Testis (tissue), 3 donors: Measurements from ENCODE around the gene VAV1. TPM values are rescaled to one million over a fixed set of nuclear protein-coding genes. Genes with fewer than 3 reads are reported as not detected.

ENCODE experiments used
- DNase-seq: peaks from one replicate; pipeline ENCODE4 v3.0.0-alpha.2; 2019
- H3K27ac ChIP-seq, 2 donors: fragments of 200-600 bp; sonication (generic); one replicate each; pipeline ENCODE4 v1.5.1; 2019
- H3K27me3 ChIP-seq: fragments of 200-600 bp; sonication (generic); one replicate; pipeline ENCODE4 v1.5.1; 2019
- H3K36me3 ChIP-seq: fragments of 200-600 bp; sonication (generic); one replicate; pipeline ENCODE4 v1.5.1; 2017; ENCODE audit warnings: low read depth; ENCODE audit errors: missing control alignments
- H3K4me1 ChIP-seq: fragments of 200-600 bp; sonication (generic); one replicate; pipeline ENCODE4 v1.5.1; 2019
- H3K4me3 ChIP-seq, 2 donors: fragments of 200-600 bp; sonication (generic); one replicate each; pipeline ENCODE4 v1.5.1; 2017 to 2019
- H3K9me3 ChIP-seq: fragments of 200-600 bp; sonication (generic); one replicate; pipeline ENCODE4 v1.5.1; 2017
- POLR2A ChIP-seq: fragments of 450-650 bp; IDR thresholded peaks from one replicate; pipeline ENCODE4 v1.6.1; 2017; ENCODE audit warnings: antibody characterized with exemption, mild to moderate bottlenecking, moderate library complexity
- WGBS, 2 donors: methylation state at CpG; one replicate each; pipeline ENCODE4 v1.1.5; 2018; 5-methylcytosine and 5-hydroxymethylcytosine counted together
- intact Hi-C: fragments of 100-400 bp; cut with DNase I; formaldehyde crosslinking; loops from one replicate; pipeline ENCODE4 v1.15.1; 2023; ENCODE audit warnings: low total_unique reads
- polyA plus RNA-seq: library from polyadenylated mRNA; stranded (reverse); fragments of 350-450 nt; fragmentation: Illumina TruSeq; extraction: RNeasy Lipid Tissue Mini Kit (QIAGEN cat#74804); gene quantifications from one replicate; pipeline ENCODE4 v1.2.3, GENCODE V29; 2014; ENCODE audit warnings: low read depth, low replicate concordance; ENCODE audit not compliant: insufficient read depth
- total RNA-seq, 2 donors: library from RNA; depleted of rRNA; stranded (reverse); fragments of >200 nt; gene quantifications; one replicate each; pipeline ENCODE4 v1.2.3, GENCODE V29; 2016
- TF ChIP-seq, protein P1 (sequence below), 3 experiments: fragments of 450-650 bp in 2 of 3; fragments of 200-600 bp in 1 of 3; sonication (generic) in 1 of 3; IDR thresholded peaks; one replicate each; pipeline ENCODE4 v1.5.1; 2016 to 2019; ENCODE audit warnings: antibody characterized with exemption in 3 of 3, mild to moderate bottlenecking in 2 of 3, moderate library complexity in 1 of 3

VAV1 gene
- total and polyA plus RNA-seq, 3 donors from 2014 or later: 1.1 to 8.9 (median 4.5) TPM

- TF ChIP-seq POLR2A: no peak
- TF ChIP-seq, protein P1, sequence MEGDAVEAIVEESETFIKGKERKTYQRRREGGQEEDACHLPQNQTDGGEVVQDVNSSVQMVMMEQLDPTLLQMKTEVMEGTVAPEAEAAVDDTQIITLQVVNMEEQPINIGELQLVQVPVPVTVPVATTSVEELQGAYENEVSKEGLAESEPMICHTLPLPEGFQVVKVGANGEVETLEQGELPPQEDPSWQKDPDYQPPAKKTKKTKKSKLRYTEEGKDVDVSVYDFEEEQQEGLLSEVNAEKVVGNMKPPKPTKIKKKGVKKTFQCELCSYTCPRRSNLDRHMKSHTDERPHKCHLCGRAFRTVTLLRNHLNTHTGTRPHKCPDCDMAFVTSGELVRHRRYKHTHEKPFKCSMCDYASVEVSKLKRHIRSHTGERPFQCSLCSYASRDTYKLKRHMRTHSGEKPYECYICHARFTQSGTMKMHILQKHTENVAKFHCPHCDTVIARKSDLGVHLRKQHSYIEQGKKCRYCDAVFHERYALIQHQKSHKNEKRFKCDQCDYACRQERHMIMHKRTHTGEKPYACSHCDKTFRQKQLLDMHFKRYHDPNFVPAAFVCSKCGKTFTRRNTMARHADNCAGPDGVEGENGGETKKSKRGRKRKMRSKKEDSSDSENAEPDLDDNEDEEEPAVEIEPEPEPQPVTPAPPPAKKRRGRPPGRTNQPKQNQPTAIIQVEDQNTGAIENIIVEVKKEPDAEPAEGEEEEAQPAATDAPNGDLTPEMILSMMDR (IDR thresholded peaks at IDR 0.05): no peak
- Histone ChIP-seq H3K36me3 (no peaks in the 10 kb centered on the region), H3K27me3 (no peaks in the 10 kb centered on the region), H3K4me3 (no peak overlapping the region), H3K27ac (no peak overlapping the region), H3K9me3 (no peaks in the 10 kb centered on the region), H3K4me1 (no peaks in the 10 kb centered on the region)
- intact Hi-C loops: no loop called here
- DNase-seq: no peak
- WGBS, 2 donors: 75 to 76% methylated on average over 4 of the region's 4 CpGs
Measured at GRCh38 chr19:6818246-6818645, 45.7 kb downstream of the VAV1 start.

DNA sequence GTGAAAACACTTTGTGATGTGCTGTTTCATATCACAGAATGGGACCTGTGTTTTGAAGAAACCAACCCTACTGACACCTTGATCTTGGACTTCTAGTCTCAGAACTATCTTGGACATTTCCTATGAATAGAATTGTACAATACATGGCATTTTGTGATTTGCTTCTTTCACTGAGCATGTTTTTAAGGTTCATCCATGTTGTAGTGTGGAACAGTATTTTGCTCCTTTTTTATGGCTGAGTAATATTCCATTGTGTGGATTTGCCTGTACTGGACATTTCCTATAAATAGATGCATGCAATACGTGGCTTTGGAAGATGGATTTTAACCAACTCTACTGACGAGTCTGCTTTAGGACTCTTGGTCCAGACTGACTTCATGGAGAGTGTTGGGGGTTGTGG lies 46.8 kb downstream of the VAV1 start:
- H3K4me1 ChIP-seq: no peaks in the 10 kb centered on the region
- 81 to 88% methylated on average over 2 of the region's 2 CpGs for WGBS, 2 donors

GRCh38 chr19:6820237-6820636 lies 47.7 kb downstream of the VAV1 start:
- Histone ChIP-seq H3K27me3 (no peaks in the 10 kb centered on the region), H3K27ac (no peak overlapping the region), H3K4me3 (no peak overlapping the region), H3K4me1 (no peaks in the 10 kb centered on the region), H3K9me3 (no peaks in the 10 kb centered on the region), H3K36me3 (no peaks in the 10 kb centered on the region)
- TF ChIP-seq, protein P1 (IDR thresholded peaks at IDR 0.05): no peak
- TF ChIP-seq POLR2A: no peak
- no peak for DNase-seq
- WGBS, 2 donors: 87 to 92% methylated on average over 4 of the region's 4 CpGs
- intact Hi-C loops: no loop called here

More for the DNA sequence above, 46.8 kb downstream of the VAV1 start:
- intact Hi-C loops: no loop called here
- DNase-seq: no peak
- Histone ChIP-seq H3K4me3 (no peak overlapping the region), H3K9me3 (no peaks in the 10 kb centered on the region), H3K27ac (no peak overlapping the region), H3K27me3 (no peaks in the 10 kb centered on the region), H3K36me3 (no peaks in the 10 kb centered on the region)
- TF ChIP-seq, protein P1 (IDR thresholded peaks at IDR 0.05): no peak
- TF ChIP-seq POLR2A: no peak

DNA sequence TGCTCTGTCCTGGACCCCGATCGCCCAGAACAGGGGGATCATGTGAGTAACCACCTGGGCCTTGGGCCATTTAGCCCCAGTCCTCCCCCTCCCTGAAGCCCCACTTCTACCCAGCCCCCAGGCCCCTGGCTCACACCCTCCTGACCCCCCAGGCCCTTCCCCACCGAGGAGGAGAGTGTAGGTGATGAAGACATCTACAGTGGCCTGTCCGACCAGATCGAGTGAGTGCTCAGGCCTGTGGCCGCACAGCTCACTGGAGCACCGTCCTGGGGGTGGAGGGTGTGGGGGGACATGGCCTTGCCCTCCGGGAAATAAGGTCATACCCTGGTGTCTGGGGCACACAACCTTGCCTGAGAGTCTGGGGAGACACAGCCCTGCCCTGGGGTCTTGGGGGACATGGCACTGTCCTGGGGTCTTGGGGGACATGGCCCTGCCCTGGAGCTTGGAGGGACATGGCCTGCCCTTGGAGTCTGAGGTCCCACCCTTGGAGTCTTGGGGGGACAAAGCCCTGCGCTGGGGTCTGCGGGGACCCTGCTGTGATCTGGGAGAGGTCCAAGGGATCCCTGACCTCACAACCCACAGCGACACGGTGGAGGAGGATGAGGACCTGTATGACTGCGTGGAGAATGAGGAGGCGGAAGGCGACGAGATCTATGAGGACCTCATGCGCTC lies 49.3 kb downstream of the VAV1 start:
- WGBS, 2 donors: 51 to 72% methylated on average over 3 to 17 of the region's 17 CpGs
- Histone ChIP-seq H3K27ac (no peak overlapping the region), H3K36me3 (no peaks in the 10 kb centered on the region), H3K4me3 (no peak overlapping the region), H3K4me1 (no peaks in the 10 kb centered on the region), H3K9me3 (no peaks in the 10 kb centered on the region), H3K27me3 (no peaks in the 10 kb centered on the region)
- intact Hi-C loops: no loop called here
- TF ChIP-seq, protein P1 (IDR thresholded peaks at IDR 0.05): no peak
- no peak for TF ChIP-seq POLR2A
- DNase-seq: no peak

GRCh38 chr19:6822311-6822670 lies 49.8 kb downstream of the VAV1 start:
- Histone ChIP-seq H3K4me3 (no peak overlapping the region), H3K9me3 (no peaks in the 10 kb centered on the region), H3K36me3 (no peaks in the 10 kb centered on the region), H3K27ac (no peak overlapping the region), H3K4me1 (no peaks in the 10 kb centered on the region), H3K27me3 (no peaks in the 10 kb centered on the region)
- intact Hi-C loops: no loop called here
- WGBS, 2 donors: 28 to 31% methylated on average over 18 to 19 of the region's 25 CpGs
- no peak for TF ChIP-seq POLR2A
- TF ChIP-seq, protein P1 (IDR thresholded peaks at IDR 0.05): no peak
- DNase-seq: no peak
